ENCODE data around the gene RFTN1. TPM values are rescaled to one million over a fixed set of nuclear protein-coding genes. Genes with fewer than 3 reads are reported as not detected.

The RFTN1 gene
- total and polyA plus RNA-seq, 2 donors (not counting 1 experiment from before 2014, with no cell fraction given), result 32.4 to 156 TPM

DNA sequence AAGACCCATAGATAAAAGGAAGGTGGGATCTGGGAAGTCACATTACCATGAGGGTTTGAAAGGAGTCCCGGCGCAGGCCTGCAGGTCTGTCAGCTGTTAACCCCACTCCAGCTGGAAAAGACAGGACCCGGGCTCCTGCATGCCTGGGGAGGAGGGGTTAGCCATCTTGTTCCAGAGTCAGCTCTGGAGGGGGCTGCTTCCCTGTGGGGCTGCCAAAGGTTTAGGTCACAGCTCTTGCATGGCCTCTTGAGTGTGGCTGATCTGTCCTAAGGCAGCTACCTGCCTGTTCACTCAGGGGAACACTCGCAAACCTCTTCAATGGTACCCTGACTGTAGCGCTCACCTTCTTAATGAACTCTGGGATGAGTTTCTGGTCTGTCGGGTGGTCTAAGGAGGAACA, 104.5 kb downstream of the RFTN1 start:
- CTCF ChIA-PET, result no interaction called here
- no peaks in the 10 kb centered on the region for H3K27me3 ChIP-seq (replicated peaks in 1 of 4; ENCODE audit: control extremely low read depth in 1 of 4, control insufficient read depth in 3 of 4, insufficient read depth in 4 of 4, low read length in 3 of 4)
- intact Hi-C loops (cut with micrococcal nuclease), result no loop called here
- 94% methylated on average over 5 of the region's 6 CpGs for WGBS (ENCODE audit: insufficient coverage)
- H3K4me2 ChIP-seq (replicated peaks; ENCODE audit: low read depth, low read length, poor library complexity, severe bottlenecking), result no peak overlapping the region
- peaks cover 18 to 24% of the 10 kb centered on the region in 2 donors for H3K4me1 ChIP-seq (ENCODE audit: control insufficient read depth in 2 of 2, insufficient read depth in 2 of 2, low read length in 2 of 2)
- H3K9ac ChIP-seq (ENCODE audit: low read length), result no peak overlapping the region
- H2AFZ ChIP-seq (ENCODE audit: insufficient read depth, low read depth, low read length, poor library complexity, severe bottlenecking), result no peak overlapping the region
- H3K27ac ChIP-seq (ENCODE audit: low read length in 2 of 2), result no peak overlapping the region
- Mint-ChIP-seq H3K9me3 (ENCODE audit: insufficient read depth) (no peaks in the 10 kb centered on the region), H3K4me1 (peaks cover 35% of the 10 kb centered on the region), H3K27ac (no peak overlapping the region), H3K27me3 (no peaks in the 10 kb centered on the region), H3K4me3 (no peak overlapping the region)
- H3K9me3 ChIP-seq (ENCODE audit: control extremely low read depth in 1 of 3, control insufficient read depth in 2 of 3, insufficient read depth in 1 of 3, low read length in 2 of 3), result no peaks in the 10 kb centered on the region
- no peak for TF ChIP-seq EZH2 (IDR thresholded peaks at IDR 0.05; ENCODE audit: borderline replicate concordance, insufficient read depth, low read depth, low read length, poor library complexity, severe bottlenecking)
- TF ChIP-seq, protein P1, sequence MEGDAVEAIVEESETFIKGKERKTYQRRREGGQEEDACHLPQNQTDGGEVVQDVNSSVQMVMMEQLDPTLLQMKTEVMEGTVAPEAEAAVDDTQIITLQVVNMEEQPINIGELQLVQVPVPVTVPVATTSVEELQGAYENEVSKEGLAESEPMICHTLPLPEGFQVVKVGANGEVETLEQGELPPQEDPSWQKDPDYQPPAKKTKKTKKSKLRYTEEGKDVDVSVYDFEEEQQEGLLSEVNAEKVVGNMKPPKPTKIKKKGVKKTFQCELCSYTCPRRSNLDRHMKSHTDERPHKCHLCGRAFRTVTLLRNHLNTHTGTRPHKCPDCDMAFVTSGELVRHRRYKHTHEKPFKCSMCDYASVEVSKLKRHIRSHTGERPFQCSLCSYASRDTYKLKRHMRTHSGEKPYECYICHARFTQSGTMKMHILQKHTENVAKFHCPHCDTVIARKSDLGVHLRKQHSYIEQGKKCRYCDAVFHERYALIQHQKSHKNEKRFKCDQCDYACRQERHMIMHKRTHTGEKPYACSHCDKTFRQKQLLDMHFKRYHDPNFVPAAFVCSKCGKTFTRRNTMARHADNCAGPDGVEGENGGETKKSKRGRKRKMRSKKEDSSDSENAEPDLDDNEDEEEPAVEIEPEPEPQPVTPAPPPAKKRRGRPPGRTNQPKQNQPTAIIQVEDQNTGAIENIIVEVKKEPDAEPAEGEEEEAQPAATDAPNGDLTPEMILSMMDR (IDR thresholded peaks at IDR 0.05), result no peak
- H3K4me3 ChIP-seq (ENCODE audit: control extremely low read depth in 1 of 5, extremely low read depth in 1 of 5, insufficient read depth in 1 of 5, low read depth in 2 of 5, low read length in 4 of 5), result no peak overlapping the region
- ATAC-seq (ENCODE audit: low read depth) (no peak), DNase-seq (no peak)
- peaks cover 82% of the 10 kb centered on the region for H3K79me2 ChIP-seq (ENCODE audit: control insufficient read depth, insufficient read depth, low read length)
- peaks cover 38% of the 10 kb centered on the region for H4K20me1 ChIP-seq (ENCODE audit: control insufficient read depth, insufficient read depth, low read length, poor library complexity, severe bottlenecking)
- H3K36me3 ChIP-seq (replicated peaks in 1 of 2; ENCODE audit: control extremely low read depth in 1 of 2, control insufficient read depth in 1 of 2, extremely low read depth in 1 of 2, insufficient read depth in 2 of 2, low read length in 1 of 2), result peaks cover 0 to 36% of the 10 kb centered on the region in 2 experiments
- POLR2A ChIA-PET, result no interaction called here

DNA sequence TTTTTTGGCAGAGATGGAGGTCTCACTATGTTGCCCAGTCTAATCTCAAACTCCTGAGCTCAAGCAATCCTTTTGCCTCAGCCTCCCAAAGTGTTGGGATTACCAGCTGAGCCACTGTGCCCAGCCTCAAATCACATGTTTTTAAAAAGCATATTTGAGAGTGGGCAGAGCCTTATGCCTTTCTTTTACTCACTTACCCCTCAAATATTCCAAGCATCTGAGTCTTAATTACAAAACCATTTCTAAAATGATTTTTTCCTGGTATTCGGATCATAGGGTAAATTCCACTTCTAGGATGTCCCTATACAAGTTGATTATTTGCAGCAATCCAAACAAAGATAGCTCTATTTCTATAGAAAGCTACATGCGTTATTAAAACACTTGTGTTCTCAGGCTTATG, 106.1 kb downstream of the RFTN1 start:
- H2AFZ ChIP-seq (ENCODE audit: insufficient read depth, low read depth, low read length, poor library complexity, severe bottlenecking), result no peak overlapping the region
- H3K9me3 ChIP-seq (ENCODE audit: control extremely low read depth in 1 of 3, control insufficient read depth in 2 of 3, insufficient read depth in 1 of 3, low read length in 2 of 3), result no peaks in the 10 kb centered on the region
- Mint-ChIP-seq H3K27ac (no peak overlapping the region), H3K27me3 (no peaks in the 10 kb centered on the region), H3K4me3 (no peak overlapping the region), H3K4me1 (peaks cover 23% of the 10 kb centered on the region), H3K9me3 (ENCODE audit: insufficient read depth) (no peaks in the 10 kb centered on the region)
- no peaks in the 10 kb centered on the region for H3K27me3 ChIP-seq (replicated peaks in 1 of 4; ENCODE audit: control extremely low read depth in 1 of 4, control insufficient read depth in 3 of 4, insufficient read depth in 4 of 4, low read length in 3 of 4)
- no peak overlapping the region for H3K9ac ChIP-seq (ENCODE audit: low read length)
- POLR2A ChIA-PET, result no interaction called here
- ATAC-seq (ENCODE audit: low read depth) (no peak), DNase-seq (no peak)
- H4K20me1 ChIP-seq (ENCODE audit: control insufficient read depth, insufficient read depth, low read length, poor library complexity, severe bottlenecking), result peaks cover 34% of the 10 kb centered on the region
- intact Hi-C loops (cut with micrococcal nuclease), result no loop called here
- H3K4me1 ChIP-seq (ENCODE audit: control insufficient read depth in 2 of 2, insufficient read depth in 2 of 2, low read length in 2 of 2), result peaks cover 15 to 18% of the 10 kb centered on the region in 2 donors
- H3K4me3 ChIP-seq (ENCODE audit: control extremely low read depth in 1 of 5, extremely low read depth in 1 of 5, insufficient read depth in 1 of 5, low read depth in 2 of 5, low read length in 4 of 5), result no peak overlapping the region
- WGBS (ENCODE audit: insufficient coverage), result 100% methylated on average over 2 of the region's 2 CpGs
- H3K27ac ChIP-seq (ENCODE audit: low read length in 2 of 2), result no peak overlapping the region
- H3K79me2 ChIP-seq (ENCODE audit: control insufficient read depth, insufficient read depth, low read length), result peaks cover 74% of the 10 kb centered on the region
- CTCF ChIA-PET, result interaction anchor here (0.7 kb wide), 1 partner anchor 144 kb away, joined by 3 read pairs; no protein-coding TSS in a partner anchor
- H3K36me3 ChIP-seq (replicated peaks in 1 of 2; ENCODE audit: control extremely low read depth in 1 of 2, control insufficient read depth in 1 of 2, extremely low read depth in 1 of 2, insufficient read depth in 2 of 2, low read length in 1 of 2), result peaks cover 0 to 38% of the 10 kb centered on the region in 2 experiments
- no peak overlapping the region for H3K4me2 ChIP-seq (replicated peaks; ENCODE audit: low read depth, low read length, poor library complexity, severe bottlenecking)
- TF ChIP-seq, protein P1 (IDR thresholded peaks at IDR 0.05), result no peak
- TF ChIP-seq EZH2 (IDR thresholded peaks at IDR 0.05; ENCODE audit: borderline replicate concordance, insufficient read depth, low read depth, low read length, poor library complexity, severe bottlenecking), result no peak
